ENCODE measurements around the gene OCSTAMP. TPM values are rescaled to one million over a fixed set of nuclear protein-coding genes. Genes with fewer than 3 reads are reported as not detected.

Gene OCSTAMP
- total RNA-seq, 3 donors from 2014 or later (not counting 1 experiment from before 2014, with no cell fraction given), result not detected

GRCh38 chr20:46501337-46501942 lies 49.0 kb downstream of the OCSTAMP start:
- Histone ChIP-seq H3K9me3 (ENCODE audit: control insufficient read depth, insufficient read depth, low read length) (peaks cover 13% of the 10 kb centered on the region), H3K27ac (ENCODE audit: low read length) (no peak overlapping the region), H3K27me3 (ENCODE audit: control insufficient read depth, insufficient read depth, low read length) (no peaks in the 10 kb centered on the region), H3K4me3 (ENCODE audit: low read length) (no peak overlapping the region), H3K4me1 (ENCODE audit: control insufficient read depth, insufficient read depth, low read length) (no peaks in the 10 kb centered on the region), H3K36me3 (ENCODE audit: control insufficient read depth, insufficient read depth, low read length) (no peaks in the 10 kb centered on the region)
- H3K4me3 Mint-ChIP-seq, result no peak overlapping the region
- peaks cover 15 to 18% of the 10 kb centered on the region in 2 donors for H3K9me3 Mint-ChIP-seq
- H3K36me3 Mint-ChIP-seq, result peaks cover 23% of the 10 kb centered on the region
- intact Hi-C loops (cut with micrococcal nuclease), result no loop called here
- H3K4me1 Mint-ChIP-seq, result no peaks in the 10 kb centered on the region
- H3K27me3 Mint-ChIP-seq (ENCODE audit: low read depth in 2 of 2), result peaks cover 20 to 48% of the 10 kb centered on the region in 2 donors
- no peak for TF ChIP-seq CTCF (IDR thresholded peaks at IDR 0.05)
- DNase-seq, result no peak
- ATAC-seq, result no peak
- 89% methylated on average over 4 of the region's 5 CpGs for WGBS (ENCODE audit: insufficient coverage)
- no peak overlapping the region for H3K27ac Mint-ChIP-seq

GRCh38 chr20:46494077-46494476 lies 56.4 kb downstream of the OCSTAMP start:
- DNase-seq (no peak), ATAC-seq (no peak)
- Mint-ChIP-seq H3K36me3 (no peaks in the 10 kb centered on the region), H3K4me3 (no peak overlapping the region), H3K27ac (no peak overlapping the region), H3K4me1 (no peaks in the 10 kb centered on the region), H3K27me3 (ENCODE audit: low read depth in 2 of 2) (peaks cover 24 to 68% of the 10 kb centered on the region in 2 donors), H3K9me3 (no peaks in the 10 kb centered on the region)
- no peaks in the 10 kb centered on the region for H3K36me3 ChIP-seq (ENCODE audit: control insufficient read depth, insufficient read depth, low read length)
- TF ChIP-seq CTCF (IDR thresholded peaks at IDR 0.05), result no peak
- H3K27me3 ChIP-seq (ENCODE audit: control insufficient read depth, insufficient read depth, low read length), result peaks cover 2% of the 10 kb centered on the region
- 77% methylated on average over 3 of the region's 4 CpGs for WGBS (ENCODE audit: insufficient coverage)
- intact Hi-C loops (cut with micrococcal nuclease), result no loop called here
- H3K4me3 ChIP-seq (ENCODE audit: low read length), result no peak overlapping the region
- no peak overlapping the region for H3K27ac ChIP-seq (ENCODE audit: low read length)
- H3K9me3 ChIP-seq (ENCODE audit: control insufficient read depth, insufficient read depth, low read length), result peaks cover 3% of the 10 kb centered on the region
- no peaks in the 10 kb centered on the region for H3K4me1 ChIP-seq (ENCODE audit: control insufficient read depth, insufficient read depth, low read length)

- H3K27me3 ChIP-seq (ENCODE audit: control insufficient read depth, insufficient read depth, low read length), result peaks cover 2% of the 10 kb centered on the region
- no peaks in the 10 kb centered on the region for H3K36me3 Mint-ChIP-seq
- no peak for TF ChIP-seq CTCF (IDR thresholded peaks at IDR 0.05)
- DNase-seq (no peak), ATAC-seq (no peak)
- no peaks in the 10 kb centered on the region for H3K9me3 Mint-ChIP-seq
- intact Hi-C loops (cut with micrococcal nuclease), result no loop called here
- whole genome bisulfite sequencing (ENCODE audit: insufficient coverage), result 95% methylated on average over 3 of the region's 8 CpGs
- no peak overlapping the region for H3K27ac Mint-ChIP-seq
- H3K27me3 Mint-ChIP-seq (ENCODE audit: low read depth in 2 of 2), result peaks cover 30 to 75% of the 10 kb centered on the region in 2 donors
- no peak overlapping the region for H3K27ac ChIP-seq (ENCODE audit: low read length)
- no peaks in the 10 kb centered on the region for H3K4me1 Mint-ChIP-seq
- no peaks in the 10 kb centered on the region for H3K4me1 ChIP-seq (ENCODE audit: control insufficient read depth, insufficient read depth, low read length)
- no peaks in the 10 kb centered on the region for H3K36me3 ChIP-seq (ENCODE audit: control insufficient read depth, insufficient read depth, low read length)
- H3K9me3 ChIP-seq (ENCODE audit: control insufficient read depth, insufficient read depth, low read length), result no peaks in the 10 kb centered on the region
- H3K4me3 Mint-ChIP-seq, result no peak overlapping the region
- H3K4me3 ChIP-seq (ENCODE audit: low read length), result no peak overlapping the region
Measured at GRCh38 chr20:46491354-46491753, 59.1 kb downstream of the OCSTAMP start.

Other genes starting within 250 kb of the OCSTAMP start
- not detected for gene CDH22, start 242.2 kb downstream of the OCSTAMP start, total RNA-seq
- gene ELMO2, start 144.0 kb downstream of the OCSTAMP start, total RNA-seq, result 100 to 1,000 TPM; 108 to 156 (median 142) TPM
- gene ZNF334, start 37.1 kb downstream of the OCSTAMP start, total RNA-seq, result under 1 TPM; 0.43 to 0.59 (median 0.43) TPM
- gene SLC13A3, start 100.8 kb upstream of the OCSTAMP start, total RNA-seq, result under 1 TPM in 2 of 3 donors, not detected in 1; 0.63 TPM
- gene TP53RK, start 138.8 kb upstream of the OCSTAMP start, total RNA-seq, result 10 to 100 TPM in 1 of 3 donors, 1 to 10 TPM in 2; 5.0 to 10.4 (median 7.8) TPM
- 1 to 10 TPM in 1 of 3 donors, under 1 TPM in 2; 0.26 to 2.2 (median 0.79) TPM for gene SLC2A10, start 159.0 kb upstream of the OCSTAMP start, total RNA-seq

Data from natural killer cell (primary cell).